ENCODE data around the gene FGD3. TPM values are rescaled to one million over a fixed set of nuclear protein-coding genes. Genes with fewer than 3 reads are reported as not detected.

FGD3 gene
- total RNA-seq, 1 donor = not detected

- no peak for DNase-seq (ENCODE audit: low read depth)
- H3K4me3 ChIP-seq (ENCODE audit: low read depth, low read length) = no peak overlapping the region
- no peak for TF ChIP-seq CTCF (IDR thresholded peaks at IDR 0.05; ENCODE audit: insufficient read depth, low read depth, low read length)
Observed at GRCh38 chr9:93007529-93008058, 60.3 kb downstream of the FGD3 start.

GRCh38 chr9:93008457-93008856 lies 61.1 kb downstream of the FGD3 start:
- TF ChIP-seq CTCF (IDR thresholded peaks at IDR 0.05; ENCODE audit: insufficient read depth, low read depth, low read length) = no peak
- no peak overlapping the region for H3K4me3 ChIP-seq (ENCODE audit: low read depth, low read length)
- no peak for DNase-seq (ENCODE audit: low read depth)

GRCh38 chr9:93009337-93010015 lies 62.2 kb downstream of the FGD3 start:
- no peak overlapping the region for H3K4me3 ChIP-seq (ENCODE audit: low read depth, low read length)
- DNase-seq (ENCODE audit: low read depth) = no peak
- TF ChIP-seq CTCF (IDR thresholded peaks at IDR 0.05; ENCODE audit: insufficient read depth, low read depth, low read length) = no peak

GRCh38 chr9:93010056-93010455 lies 62.7 kb downstream of the FGD3 start:
- no peak overlapping the region for H3K4me3 ChIP-seq (ENCODE audit: low read depth, low read length)
- no peak for TF ChIP-seq CTCF (IDR thresholded peaks at IDR 0.05; ENCODE audit: insufficient read depth, low read depth, low read length)
- no peak for DNase-seq (ENCODE audit: low read depth)

- no peak for TF ChIP-seq CTCF (IDR thresholded peaks at IDR 0.05; ENCODE audit: insufficient read depth, low read depth, low read length)
- no peak for DNase-seq (ENCODE audit: low read depth)
- H3K4me3 ChIP-seq (ENCODE audit: low read depth, low read length) = no peak overlapping the region
Observed at GRCh38 chr9:93010704-93011103, 63.4 kb downstream of the FGD3 start.

- no peak for DNase-seq (ENCODE audit: low read depth)
- H3K4me3 ChIP-seq (ENCODE audit: low read depth, low read length) = no peak overlapping the region
- no peak for TF ChIP-seq CTCF (IDR thresholded peaks at IDR 0.05; ENCODE audit: insufficient read depth, low read depth, low read length)
Observed at GRCh38 chr9:93011114-93011513, 63.8 kb downstream of the FGD3 start.

Measured in fibroblast of villous mesenchyme (primary cell).